Mammary epithelial cell (primary cell): ENCODE measurements around the gene USP54.

ENCODE experiments used
- CTCF ChIP-seq, 2 donors: IDR thresholded peaks in 1 of 2; conservative IDR thresholded peaks in 1 of 2; 2 replicates each; pipeline ENCODE4 v1.5.1; 2011 to 2012; ENCODE audit warnings: inconsistent platforms in 2 of 2, low read length in 2 of 2, mild to moderate bottlenecking in 2 of 2, control low read depth in 1 of 2, low read depth in 1 of 2; ENCODE audit not compliant: insufficient read depth in 1 of 2; ENCODE audit errors: extremely low read depth in 1 of 2
- EZH2 ChIP-seq: IDR thresholded peaks from 2 replicates; pipeline ENCODE4 v1.6.1; 2012; ENCODE audit warnings: low read length, inconsistent platforms, borderline replicate concordance

DNA sequence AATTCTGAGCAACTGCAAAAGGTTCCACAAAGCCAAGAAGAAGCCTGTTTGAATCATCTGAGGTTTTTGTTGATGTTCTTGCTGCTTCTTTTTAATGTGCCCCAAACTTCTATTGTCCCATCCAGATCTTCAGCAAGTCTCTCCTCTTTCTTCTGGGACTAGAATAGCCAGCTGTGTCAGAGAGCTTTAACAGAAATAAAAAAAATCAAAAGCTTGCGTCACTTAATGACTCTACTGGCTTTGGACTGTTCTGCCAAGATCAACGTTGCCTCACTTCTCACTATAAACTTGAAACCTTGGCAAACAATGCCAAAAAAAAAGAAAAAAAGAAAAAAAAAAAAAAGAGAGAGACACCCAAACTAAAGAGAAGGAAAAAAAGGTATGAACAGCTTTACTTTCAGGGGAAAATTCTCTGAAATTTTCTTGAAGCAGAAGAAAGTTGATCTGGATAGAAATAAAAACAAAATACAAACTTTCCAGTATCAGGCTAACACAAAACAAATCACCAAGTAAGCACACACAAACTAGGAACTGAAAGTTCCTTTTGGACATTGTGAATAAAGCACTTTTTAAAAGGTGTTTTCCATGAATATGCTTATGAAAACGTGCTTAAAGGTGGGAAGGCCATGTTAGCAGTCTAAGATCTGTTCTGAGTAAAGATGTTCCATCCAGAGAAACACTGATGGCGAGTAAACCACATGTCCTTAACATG, 14.8 kb downstream of the USP54 start:
- no peak for TF ChIP-seq CTCF (conservative IDR thresholded peaks at IDR 0.05 in 1 of 2, IDR thresholded peaks at IDR 0.05 in 1 of 2; ENCODE audit: extremely low read depth in 1 of 2, insufficient read depth in 1 of 2, low read depth in 1 of 2, low read length in 2 of 2)
- TF ChIP-seq EZH2: no peak
